AG09319 (cell line): Measurements from ENCODE around the gene MEGF11.
"Not testable (repeated sequence)": the region's sequence is repeated elsewhere in the genome, so short reads cannot be mapped to it uniquely, and the experiment has no call there.

ENCODE experiments used
- DNase-seq: peaks from one replicate; pipeline ENCODE4 v3.0.0-alpha.2; 2010; ENCODE audit warnings: low read depth; ENCODE audit errors: extremely low read depth
- TF ChIP-seq, protein P1 (sequence below): IDR thresholded peaks from 2 replicates; pipeline ENCODE4 v1.5.1; 2011; ENCODE audit warnings: low read depth, mild to moderate bottlenecking, inconsistent platforms, low read length, moderate library complexity

The MEGF11 gene

GRCh38 chr15:66246937-66247336 lies 6.6 kb downstream of the MEGF11 start:
- TF ChIP-seq, protein P1, sequence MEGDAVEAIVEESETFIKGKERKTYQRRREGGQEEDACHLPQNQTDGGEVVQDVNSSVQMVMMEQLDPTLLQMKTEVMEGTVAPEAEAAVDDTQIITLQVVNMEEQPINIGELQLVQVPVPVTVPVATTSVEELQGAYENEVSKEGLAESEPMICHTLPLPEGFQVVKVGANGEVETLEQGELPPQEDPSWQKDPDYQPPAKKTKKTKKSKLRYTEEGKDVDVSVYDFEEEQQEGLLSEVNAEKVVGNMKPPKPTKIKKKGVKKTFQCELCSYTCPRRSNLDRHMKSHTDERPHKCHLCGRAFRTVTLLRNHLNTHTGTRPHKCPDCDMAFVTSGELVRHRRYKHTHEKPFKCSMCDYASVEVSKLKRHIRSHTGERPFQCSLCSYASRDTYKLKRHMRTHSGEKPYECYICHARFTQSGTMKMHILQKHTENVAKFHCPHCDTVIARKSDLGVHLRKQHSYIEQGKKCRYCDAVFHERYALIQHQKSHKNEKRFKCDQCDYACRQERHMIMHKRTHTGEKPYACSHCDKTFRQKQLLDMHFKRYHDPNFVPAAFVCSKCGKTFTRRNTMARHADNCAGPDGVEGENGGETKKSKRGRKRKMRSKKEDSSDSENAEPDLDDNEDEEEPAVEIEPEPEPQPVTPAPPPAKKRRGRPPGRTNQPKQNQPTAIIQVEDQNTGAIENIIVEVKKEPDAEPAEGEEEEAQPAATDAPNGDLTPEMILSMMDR = no peak
- no peak for DNase-seq

DNA sequence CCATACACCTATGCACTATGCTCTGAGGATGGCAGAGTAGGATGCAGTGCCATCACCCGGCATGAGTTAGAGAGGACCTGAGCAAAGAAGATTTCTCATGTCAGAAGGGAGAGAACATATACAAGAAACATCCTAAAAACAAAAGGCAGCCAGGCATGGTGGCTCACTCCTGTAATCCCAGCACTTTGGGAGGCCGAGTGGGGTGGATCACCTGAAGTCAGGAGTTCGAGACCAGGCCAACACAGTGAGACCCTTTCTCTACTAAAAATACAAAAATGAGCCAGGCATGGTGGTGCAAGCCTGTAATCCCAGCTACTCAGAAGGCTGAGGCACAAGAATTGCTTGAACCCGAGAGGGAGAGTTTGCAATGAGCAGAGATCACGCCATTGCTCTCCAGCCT lies 7.7 kb downstream of the MEGF11 start:
- DNase-seq = not testable (repeated sequence)

DNA sequence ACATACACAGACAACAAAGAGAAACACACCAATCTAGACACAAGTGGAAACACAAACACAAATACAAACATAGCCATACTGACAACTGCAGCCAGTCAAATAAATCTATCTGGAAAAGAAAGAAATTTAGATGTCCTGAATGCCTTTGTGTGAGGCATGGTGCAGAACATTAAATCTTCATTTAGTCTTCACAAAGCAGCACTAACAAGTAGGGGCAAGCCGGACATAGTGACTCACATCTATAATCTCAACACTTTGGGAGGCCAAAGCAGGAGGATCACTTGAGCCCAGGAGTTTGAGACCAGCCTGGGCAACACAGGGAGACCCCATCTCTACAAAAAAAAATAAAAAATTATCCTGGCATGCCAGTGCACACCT lies 11.7 kb downstream of the MEGF11 start:
- no peak for DNase-seq
- TF ChIP-seq, protein P1 = no peak

DNA sequence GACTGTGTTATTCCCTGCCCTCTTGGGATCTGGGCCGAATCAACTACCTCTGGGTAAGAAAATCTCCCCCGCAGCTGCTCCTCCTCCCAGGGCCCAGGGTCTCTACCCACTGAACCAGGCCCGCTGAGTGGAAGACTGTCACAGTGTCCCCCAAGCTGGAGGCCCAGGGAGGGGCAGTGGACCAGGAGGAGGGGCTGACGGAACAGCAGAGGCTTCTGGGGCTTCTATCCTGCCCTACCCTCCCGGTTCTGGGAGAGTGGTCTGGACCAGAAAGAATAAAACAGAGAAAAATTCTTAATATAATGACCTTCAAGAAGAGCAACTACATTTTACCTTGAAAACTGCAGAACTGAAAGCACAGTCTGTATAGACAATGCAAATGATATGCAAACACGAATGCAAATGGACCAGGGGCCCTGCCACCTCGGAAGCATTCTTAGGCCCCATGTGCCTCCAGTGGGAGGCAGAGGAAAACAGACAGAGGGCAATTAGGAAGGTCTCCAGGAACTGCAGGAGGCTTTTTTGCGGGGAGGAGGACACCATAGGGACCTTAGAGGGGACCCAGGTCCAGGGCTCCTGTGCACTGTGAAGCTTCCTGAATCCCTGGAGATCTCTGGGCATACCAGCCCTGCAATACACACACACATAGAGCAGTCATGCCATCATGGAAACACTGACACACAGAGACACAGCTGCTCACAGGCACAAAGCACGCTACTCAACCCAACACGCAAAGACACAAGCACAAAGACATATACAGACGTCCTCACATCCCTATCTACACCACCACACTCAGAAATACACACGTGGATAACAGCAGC lies 12.3 kb downstream of the MEGF11 start:
- TF ChIP-seq, protein P1 = no peak
- no peak for DNase-seq

DNA sequence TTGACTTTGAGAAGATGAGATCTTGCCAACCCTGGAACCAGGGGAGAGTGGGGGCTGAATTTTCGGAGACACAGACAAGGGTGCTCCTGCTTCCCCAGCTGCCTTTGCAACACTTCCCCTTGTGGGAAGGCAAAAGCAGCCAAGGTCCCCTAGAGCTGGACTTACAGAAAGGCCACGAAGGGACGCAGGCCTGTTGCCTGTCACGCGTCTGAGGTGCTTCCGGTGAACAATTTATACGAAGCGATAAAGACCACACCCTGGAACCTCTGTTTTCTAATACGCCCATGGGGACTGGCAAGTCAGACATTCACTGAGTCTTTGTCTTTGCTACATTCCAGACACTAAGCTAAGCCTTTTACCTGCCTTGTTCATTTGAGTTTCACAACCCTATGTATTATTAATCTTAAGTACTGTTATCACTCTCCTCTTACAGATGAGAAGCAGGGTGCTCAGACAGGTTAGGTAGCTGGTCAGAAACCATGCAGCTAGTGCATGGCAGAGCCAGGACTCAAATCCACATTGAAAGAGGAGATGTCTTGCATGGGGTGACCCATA lies 13.2 kb downstream of the MEGF11 start:
- TF ChIP-seq, protein P1 = no peak

GRCh38 chr15:66239514-66239913 lies 14.0 kb downstream of the MEGF11 start:
- TF ChIP-seq, protein P1 = no peak
- DNase-seq = no peak

More for the DNA sequence above, 13.2 kb downstream of the MEGF11 start:
- no peak for DNase-seq

- TF ChIP-seq, protein P1 = no peak
- no peak for DNase-seq
These were observed 15.2 kb downstream of the MEGF11 start for GRCh38 chr15:66238318-66238717.
